ENCODE measurements around the gene ZNF683.

ZNF683 gene

GRCh38 chr1:26349877-26350244 is 22.7 kb downstream of the ZNF683 start:
- in situ Hi-C loops (cut with MboI; ENCODE audit: low sequenced_read_pairs, unreplicated experiment): no loop called here
- no peak for DNase-seq (ENCODE audit: low spot score)
- no peak for TF ChIP-seq CTCF (IDR thresholded peaks at IDR 0.05; ENCODE audit: borderline replicate concordance, control extremely low read depth, extremely low read depth, insufficient read depth, missing control alignments)

GRCh38 chr1:26349188-26349876 is 23.2 kb downstream of the ZNF683 start:
- in situ Hi-C loops (cut with MboI; ENCODE audit: low sequenced_read_pairs, unreplicated experiment): no loop called here
- no peak for TF ChIP-seq CTCF (IDR thresholded peaks at IDR 0.05; ENCODE audit: borderline replicate concordance, control extremely low read depth, extremely low read depth, insufficient read depth, missing control alignments)
- no peak for DNase-seq (ENCODE audit: low spot score)

GRCh38 chr1:26346274-26347033 is 26.1 kb downstream of the ZNF683 start:
- no peak for DNase-seq (ENCODE audit: low spot score)
- TF ChIP-seq CTCF (IDR thresholded peaks at IDR 0.05; ENCODE audit: borderline replicate concordance, control extremely low read depth, extremely low read depth, insufficient read depth, missing control alignments): no peak
- in situ Hi-C loops (cut with MboI; ENCODE audit: low sequenced_read_pairs, unreplicated experiment): no loop called here

GRCh38 chr1:26345718-26346117 is 26.8 kb downstream of the ZNF683 start:
- DNase-seq (ENCODE audit: low spot score): no peak
- in situ Hi-C loops (cut with MboI; ENCODE audit: low sequenced_read_pairs, unreplicated experiment): no loop called here
- no peak for TF ChIP-seq CTCF (IDR thresholded peaks at IDR 0.05; ENCODE audit: borderline replicate concordance, control extremely low read depth, extremely low read depth, insufficient read depth, missing control alignments)

- TF ChIP-seq CTCF (IDR thresholded peaks at IDR 0.05; ENCODE audit: borderline replicate concordance, control extremely low read depth, extremely low read depth, insufficient read depth, missing control alignments): no peak
- in situ Hi-C loops (cut with MboI; ENCODE audit: low sequenced_read_pairs, unreplicated experiment): no loop called here
- no peak for DNase-seq (ENCODE audit: low spot score)
These were observed 28.2 kb downstream of the ZNF683 start for GRCh38 chr1:26344147-26344920.

GRCh38 chr1:26340047-26340481 is 32.5 kb downstream of the ZNF683 start:
- no peak for TF ChIP-seq CTCF (IDR thresholded peaks at IDR 0.05; ENCODE audit: borderline replicate concordance, control extremely low read depth, extremely low read depth, insufficient read depth, missing control alignments)
- in situ Hi-C loops (cut with MboI; ENCODE audit: low sequenced_read_pairs, unreplicated experiment): no loop called here
- no peak for DNase-seq (ENCODE audit: low spot score)

Data from GM13976 (cell line).